Dermis microvascular lymphatic vessel endothelial cell (primary cell): Measurements from ENCODE around the gene ARID4B. TPM values are rescaled to one million over a fixed set of nuclear protein-coding genes. Genes with fewer than 3 reads are reported as not detected.

Experiments used
- DNase-seq, 2 donors: peaks; one replicate each; pipeline versions ENCODE4 v3.0.0 to v3.0.0-alpha.2; 2010; ENCODE audit warnings: low read depth in 2 of 2
- total RNA-seq: library from RNA; depleted of rRNA; stranded (reverse); fragments of >200 nt; gene quantifications from 2 replicates; pipeline ENCODE4 v1.2.1, GENCODE V29; 2014

ARID4B gene
- total RNA-seq, 1 donor from 2014 or later: 29.8 TPM

DNA sequence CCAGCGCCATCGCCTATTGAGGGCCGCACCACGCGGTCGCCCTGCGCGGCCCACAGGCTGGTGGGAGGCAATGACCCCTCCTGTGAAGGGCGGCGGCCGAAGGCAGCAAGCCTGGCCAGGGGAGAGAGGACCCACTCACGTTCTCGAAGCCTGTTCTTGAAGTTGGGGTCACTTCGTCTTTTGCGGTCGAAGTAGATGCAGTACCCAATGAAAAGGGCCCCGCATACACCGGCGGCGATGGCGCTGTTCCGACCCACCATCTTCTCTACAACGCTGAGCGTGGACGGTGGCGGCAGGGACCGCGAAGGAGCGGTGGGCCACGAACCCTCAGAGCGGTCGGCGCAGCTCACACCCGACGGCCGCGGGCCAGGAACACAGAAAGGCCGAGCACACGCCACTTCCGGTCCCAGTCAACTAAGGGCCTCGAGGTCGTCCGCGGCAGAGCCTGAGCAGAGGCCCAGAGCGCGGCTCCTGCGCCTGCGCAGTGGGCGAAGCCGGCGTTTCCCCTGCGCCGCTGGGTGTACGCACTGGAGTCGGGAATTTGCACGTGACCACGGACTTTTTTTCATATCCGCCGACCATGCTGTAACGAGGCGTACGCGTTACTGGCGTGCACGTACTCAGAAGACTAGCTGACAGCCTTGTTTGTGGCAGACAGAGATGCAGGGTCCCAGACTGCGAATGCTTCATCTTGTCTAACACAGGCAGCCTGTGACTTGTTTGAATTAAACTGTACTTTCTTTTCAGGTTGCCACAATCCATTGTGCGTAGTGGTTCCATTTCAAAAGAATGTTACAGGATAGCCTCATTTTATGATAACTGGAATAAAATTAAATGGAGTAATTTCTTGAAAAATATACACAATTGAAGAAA lies 199.3 kb downstream of the ARID4B start, which contains the start of gene TOMM20:
Gene TOMM20, minus strand, starts transcription at position 382 of the 873 bp plus-strand sequence. Its CDS starts 122 bp downstream, at position 260.
- DNase-seq: peak; percentile 97 to 98

GRCh38 chr1:235127732-235128455 lies 200.1 kb downstream of the ARID4B start:
- no peak for DNase-seq

DNA sequence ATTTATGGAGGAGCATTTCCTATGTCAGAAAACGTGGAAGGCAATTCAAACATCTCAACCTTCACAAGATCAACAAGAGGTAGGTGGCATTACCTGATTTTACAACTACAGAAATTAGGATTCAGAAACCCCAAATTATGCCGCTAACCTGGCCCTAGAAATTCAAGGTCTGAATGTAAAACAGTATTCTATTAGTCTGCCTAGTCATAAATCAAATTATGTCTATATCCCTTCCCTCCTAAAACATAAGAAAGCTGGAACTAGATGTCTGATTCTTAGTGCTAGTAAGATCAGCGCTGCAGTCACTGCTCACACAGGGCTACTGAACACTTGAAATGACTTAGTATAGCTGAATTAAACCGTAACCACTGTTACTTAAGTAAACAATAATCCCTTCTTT lies 200.8 kb downstream of the ARID4B start:
- DNase-seq: peak in 1 of 2 donors; percentile 11

- DNase-seq: no peak
Measured at GRCh38 chr1:235124665-235125064, 203.3 kb downstream of the ARID4B start.

DNA sequence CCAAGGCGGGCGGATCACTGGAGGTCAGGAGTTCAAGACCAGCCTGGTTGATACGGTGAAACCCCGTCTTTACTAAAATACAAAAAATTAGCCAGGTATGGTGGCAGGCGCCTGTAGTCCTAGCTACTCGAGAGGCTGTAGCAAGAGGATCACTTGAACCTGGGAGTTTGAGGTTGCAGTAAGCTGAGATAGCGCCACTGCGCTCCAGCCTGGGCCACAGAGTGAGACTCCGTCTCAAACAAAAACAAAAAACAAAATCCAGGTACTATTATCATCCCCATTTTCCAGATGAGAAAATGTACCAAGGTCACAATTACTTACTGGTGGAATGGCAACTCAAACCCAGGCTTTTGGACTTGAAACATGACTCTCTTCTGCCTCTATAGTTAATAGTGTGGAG lies 203.9 kb downstream of the ARID4B start:
- DNase-seq: no peak

GRCh38 chr1:235122348-235122747 lies 205.6 kb downstream of the ARID4B start:
- no peak for DNase-seq

Other genes with a start within 250 kb of the ARID4B start
- gene TOMM20, start 199.3 kb downstream of the ARID4B start, total RNA-seq: 73.6 and 92.5 TPM in 2 replicates
- gene RBM34, start 166.9 kb downstream of the ARID4B start, total RNA-seq: 27.3 and 32.3 TPM in 2 replicates
- 10.4 and 20.6 TPM in 2 replicates for gene GGPS1, start 391 bp upstream of the ARID4B start, total RNA-seq
- gene TBCE, start 39.2 kb upstream of the ARID4B start, total RNA-seq: 10.9 and 12.3 TPM in 2 replicates
- gene B3GALNT2, start 176.3 kb upstream of the ARID4B start, total RNA-seq: 35.8 and 43.9 TPM in 2 replicates